Measurements from ENCODE around the gene IFIT3. TPM values are rescaled to one million over a fixed set of nuclear protein-coding genes. Genes with fewer than 3 reads are reported as not detected.
"Not testable (repeated sequence)": the region's sequence is repeated elsewhere in the genome, so short reads cannot be mapped to it uniquely, and the experiment has no call there.

Gene IFIT3
- total RNA-seq, 5 donors from 2014 or later (not counting 1 experiment from before 2014, with no cell fraction given): 2.3 to 4.4 (median 3.9) TPM

GRCh38 chr10:89310056-89310893 lies 17.5 kb upstream of the IFIT3 start:
- Histone ChIP-seq H3K36me3 (ENCODE audit: control insufficient read depth in 2 of 2, extremely low read depth in 1 of 2, insufficient read depth in 1 of 2, low read length in 1 of 2) (peaks cover 7 to 26% of the 10 kb centered on the region in 2 donors), H3K4me3 (ENCODE audit: control insufficient read depth in 1 of 2, extremely low read depth in 1 of 2, low read length in 1 of 2) (no peak overlapping the region), H3K4me1 (ENCODE audit: control insufficient read depth in 1 of 2, extremely low read depth in 1 of 2, insufficient read depth in 2 of 2, low read length in 2 of 2) (no peaks in the 10 kb centered on the region), H3K27ac (ENCODE audit: low read length) (no peak overlapping the region), H3K9me3 (no peaks in the 10 kb centered on the region), H3K27me3 (replicated peaks in 1 of 2; ENCODE audit: control insufficient read depth in 2 of 2, extremely low read depth in 1 of 2, insufficient read depth in 2 of 2, low read length in 1 of 2) (no peaks in the 10 kb centered on the region)
- ChIA-PET CTCF (no interaction called here), POLR2A (no interaction called here)
- no peak overlapping the region for H3K4me3 Mint-ChIP-seq
- H3K27ac Mint-ChIP-seq: no peak overlapping the region
- H3K36me3 Mint-ChIP-seq: peaks cover 45% of the 10 kb centered on the region
- no CpG with 5 or more reads among the region's 2 CpGs for WGBS (ENCODE audit: insufficient coverage)
- DNase-seq (no peak), ATAC-seq (replicated peaks in 1 of 4) (no peak)
- no peaks in the 10 kb centered on the region for H3K27me3 Mint-ChIP-seq
- H3K9me3 Mint-ChIP-seq: peaks cover 10 to 15% (median 12%) of the 10 kb centered on the region in 3 donors
- peaks cover 3 to 11% (median 5%) of the 10 kb centered on the region in 3 donors for H3K4me1 Mint-ChIP-seq

- no CpG with 5 or more reads among the region's 1 CpG for WGBS (ENCODE audit: insufficient coverage)
- no peak overlapping the region for H3K27ac Mint-ChIP-seq
Measured at GRCh38 chr10:89312973-89313372, 14.8 kb upstream of the IFIT3 start.

GRCh38 chr10:89314676-89315075 lies 13.1 kb upstream of the IFIT3 start:
- H3K27me3 Mint-ChIP-seq: peaks cover 5% of the 10 kb centered on the region in 2 donors
- Histone ChIP-seq H3K27me3 (replicated peaks in 1 of 2; ENCODE audit: control insufficient read depth in 2 of 2, extremely low read depth in 1 of 2, insufficient read depth in 2 of 2, low read length in 1 of 2) (peaks cover 0 to 8% of the 10 kb centered on the region in 2 experiments), H3K9me3 (no peaks in the 10 kb centered on the region), H3K4me3 (ENCODE audit: control insufficient read depth in 1 of 2, extremely low read depth in 1 of 2, low read length in 1 of 2) (no peak overlapping the region), H3K27ac (ENCODE audit: low read length) (no peak overlapping the region), H3K36me3 (ENCODE audit: control insufficient read depth in 2 of 2, extremely low read depth in 1 of 2, insufficient read depth in 1 of 2, low read length in 1 of 2) (no peaks in the 10 kb centered on the region), H3K4me1 (ENCODE audit: control insufficient read depth in 1 of 2, extremely low read depth in 1 of 2, insufficient read depth in 2 of 2, low read length in 2 of 2) (no peaks in the 10 kb centered on the region)
- H3K4me3 Mint-ChIP-seq: no peak overlapping the region
- H3K27ac Mint-ChIP-seq: no peak overlapping the region
- peaks cover 3 to 10% (median 4%) of the 10 kb centered on the region in 3 donors for H3K9me3 Mint-ChIP-seq
- ATAC-seq (replicated peaks in 1 of 4) (no peak), DNase-seq (no peak)
- POLR2A ChIA-PET: interaction anchor here in 1 of 2 donors (0.5 kb wide), 1 partner anchor 363 kb away, joined by 4 read pairs; no protein-coding TSS in a partner anchor
- H3K4me1 Mint-ChIP-seq: peaks cover 0 to 7% (median 6%) of the 10 kb centered on the region in 3 donors
- CTCF ChIA-PET: no interaction called here
- H3K36me3 Mint-ChIP-seq: peaks cover 11% of the 10 kb centered on the region

More at GRCh38 chr10:89312973-89313372, 14.8 kb upstream of the IFIT3 start:
- Histone ChIP-seq H3K27ac (ENCODE audit: low read length) (no peak overlapping the region), H3K4me3 (ENCODE audit: control insufficient read depth in 1 of 2, extremely low read depth in 1 of 2, low read length in 1 of 2) (no peak overlapping the region), H3K27me3 (replicated peaks in 1 of 2; ENCODE audit: control insufficient read depth in 2 of 2, extremely low read depth in 1 of 2, insufficient read depth in 2 of 2, low read length in 1 of 2) (peaks cover 0 to 8% of the 10 kb centered on the region in 2 experiments), H3K9me3 (no peaks in the 10 kb centered on the region), H3K36me3 (ENCODE audit: control insufficient read depth in 2 of 2, extremely low read depth in 1 of 2, insufficient read depth in 1 of 2, low read length in 1 of 2) (peaks cover 0 to 5% of the 10 kb centered on the region in 2 donors), H3K4me1 (ENCODE audit: control insufficient read depth in 1 of 2, extremely low read depth in 1 of 2, insufficient read depth in 2 of 2, low read length in 2 of 2) (no peaks in the 10 kb centered on the region)
- Mint-ChIP-seq H3K4me1 (peaks cover 0 to 7% (median 7%) of the 10 kb centered on the region in 3 donors), H3K36me3 (peaks cover 24% of the 10 kb centered on the region), H3K27me3 (peaks cover under 1 to 5% of the 10 kb centered on the region in 2 donors), H3K9me3 (peaks cover 4 to 11% (median 8%) of the 10 kb centered on the region in 3 donors), H3K4me3 (no peak overlapping the region)
- CTCF ChIA-PET: no interaction called here
- DNase-seq (no peak), ATAC-seq (replicated peaks in 1 of 4) (no peak)
- POLR2A ChIA-PET: no interaction called here

GRCh38 chr10:89318047-89318446 lies 9.8 kb upstream of the IFIT3 start:
- not testable (repeated sequence) for DNase-seq

GRCh38 chr10:89325081-89325480 lies 2.7 kb upstream of the IFIT3 start:
- H3K9me3 Mint-ChIP-seq; H3K36me3 Mint-ChIP-seq; H3K36me3 ChIP-seq (ENCODE audit: control insufficient read depth in 2 of 2, extremely low read depth in 1 of 2, insufficient read depth in 1 of 2, low read length in 1 of 2); H3K27ac ChIP-seq (ENCODE audit: low read length); H3K9me3 ChIP-seq; H3K27me3 Mint-ChIP-seq; H3K4me3 Mint-ChIP-seq; H3K4me3 ChIP-seq (ENCODE audit: control insufficient read depth in 1 of 2, extremely low read depth in 1 of 2, low read length in 1 of 2); POLR2A ChIA-PET; ATAC-seq (replicated peaks in 1 of 4); H3K27ac Mint-ChIP-seq; DNase-seq; H3K27me3 ChIP-seq (replicated peaks in 1 of 2; ENCODE audit: control insufficient read depth in 2 of 2, extremely low read depth in 1 of 2, insufficient read depth in 2 of 2, low read length in 1 of 2): not testable (repeated sequence)
- H3K4me1 Mint-ChIP-seq: peaks cover 25 to 30% (median 30%) of the 10 kb centered on the region in 3 donors
- peaks cover 15 to 16% of the 10 kb centered on the region in 2 experiments for H3K4me1 ChIP-seq (ENCODE audit: control insufficient read depth in 1 of 2, extremely low read depth in 1 of 2, insufficient read depth in 2 of 2, low read length in 2 of 2)
- CTCF ChIA-PET: interaction anchor here in 1 of 2 donors (0.7 kb wide), 1 partner anchor 16 kb away, joined by 3 read pairs; no protein-coding TSS in a partner anchor

More at GRCh38 chr10:89318047-89318446, 9.8 kb upstream of the IFIT3 start:
- H3K27ac Mint-ChIP-seq; H3K36me3 Mint-ChIP-seq; H3K4me3 Mint-ChIP-seq; H3K4me1 Mint-ChIP-seq; H3K4me3 ChIP-seq (ENCODE audit: control insufficient read depth in 1 of 2, extremely low read depth in 1 of 2, low read length in 1 of 2); ATAC-seq (replicated peaks in 1 of 4); H3K4me1 ChIP-seq (ENCODE audit: control insufficient read depth in 1 of 2, extremely low read depth in 1 of 2, insufficient read depth in 2 of 2, low read length in 2 of 2); H3K9me3 ChIP-seq; H3K27ac ChIP-seq (ENCODE audit: low read length); H3K27me3 Mint-ChIP-seq; CTCF ChIA-PET; H3K36me3 ChIP-seq (ENCODE audit: control insufficient read depth in 2 of 2, extremely low read depth in 1 of 2, insufficient read depth in 1 of 2, low read length in 1 of 2): not testable (repeated sequence)
- H3K9me3 Mint-ChIP-seq: peaks cover 3 to 10% (median 4%) of the 10 kb centered on the region in 3 donors
- 100% methylated on average over 3 of the region's 4 CpGs for WGBS (ENCODE audit: insufficient coverage)
- POLR2A ChIA-PET: interaction anchor here in 1 of 2 donors (0.6 kb wide), 1 partner anchor 12 kb away, joined by 3 read pairs; no protein-coding TSS in a partner anchor
- peaks cover 0 to 15% of the 10 kb centered on the region in 2 experiments for H3K27me3 ChIP-seq (replicated peaks in 1 of 2; ENCODE audit: control insufficient read depth in 2 of 2, extremely low read depth in 1 of 2, insufficient read depth in 2 of 2, low read length in 1 of 2)

GRCh38 chr10:89325856-89326255 lies 1.9 kb upstream of the IFIT3 start:
- CTCF ChIA-PET; H3K27ac ChIP-seq (ENCODE audit: low read length); DNase-seq; H3K9me3 ChIP-seq; H3K27ac Mint-ChIP-seq; H3K9me3 Mint-ChIP-seq; H3K4me3 Mint-ChIP-seq; ATAC-seq (replicated peaks in 1 of 4); H3K27me3 ChIP-seq (replicated peaks in 1 of 2; ENCODE audit: control insufficient read depth in 2 of 2, extremely low read depth in 1 of 2, insufficient read depth in 2 of 2, low read length in 1 of 2); H3K36me3 ChIP-seq (ENCODE audit: control insufficient read depth in 2 of 2, extremely low read depth in 1 of 2, insufficient read depth in 1 of 2, low read length in 1 of 2); H3K27me3 Mint-ChIP-seq; H3K4me3 ChIP-seq (ENCODE audit: control insufficient read depth in 1 of 2, extremely low read depth in 1 of 2, low read length in 1 of 2); H3K36me3 Mint-ChIP-seq; POLR2A ChIA-PET: not testable (repeated sequence)
- peaks cover 16 to 19% of the 10 kb centered on the region in 2 experiments for H3K4me1 ChIP-seq (ENCODE audit: control insufficient read depth in 1 of 2, extremely low read depth in 1 of 2, insufficient read depth in 2 of 2, low read length in 2 of 2)
- peaks cover 32 to 38% (median 37%) of the 10 kb centered on the region in 3 donors for H3K4me1 Mint-ChIP-seq
- WGBS (ENCODE audit: insufficient coverage): no CpG with 5 or more reads among the region's 2 CpGs

All from T-cell (primary cell).